ENCODE results near the gene PCSK6. TPM values are rescaled to one million over a fixed set of nuclear protein-coding genes. Genes with fewer than 3 reads are reported as not detected.
"Not testable (repeated sequence)": the region's sequence is repeated elsewhere in the genome, so short reads cannot be mapped to it uniquely, and the experiment has no call there.

PCSK6 gene
- total RNA-seq, 1 donor from 2014 or later: 15.0 TPM

DNA sequence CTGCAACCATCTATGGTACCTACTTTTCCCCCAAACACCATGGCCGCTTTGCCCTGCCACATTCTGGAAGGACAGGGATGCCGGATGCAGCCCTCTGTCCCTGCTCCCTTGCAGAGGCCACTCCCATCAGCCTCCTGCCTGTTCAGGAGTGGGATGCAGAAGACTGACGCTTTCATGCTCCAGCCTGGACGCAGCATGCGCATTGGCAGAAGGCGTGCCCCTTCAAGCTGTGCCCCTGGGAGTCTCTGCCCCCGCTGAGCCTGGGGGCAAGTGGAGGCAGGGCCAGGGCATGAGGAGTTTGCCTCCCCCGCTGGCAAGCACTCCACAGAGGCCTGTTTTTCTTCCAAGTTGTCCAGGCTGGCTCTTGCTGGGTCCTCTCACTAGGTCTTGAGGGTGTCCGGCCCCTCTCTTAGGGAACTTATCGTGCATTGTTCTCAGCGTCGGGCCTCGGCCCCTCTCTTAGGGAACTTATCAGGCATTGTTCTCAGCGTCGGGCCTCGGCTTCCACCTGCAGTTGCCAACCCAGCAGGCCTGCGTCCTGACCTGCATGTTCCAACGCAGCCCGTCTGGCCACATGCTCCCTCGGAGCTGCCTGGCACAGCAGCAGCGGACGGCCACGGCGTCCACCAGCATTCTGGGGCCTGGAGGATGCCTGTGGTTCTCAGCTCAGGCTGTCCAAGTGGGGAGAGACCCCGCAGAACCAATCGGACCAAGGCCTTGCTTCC, 179.9 kb downstream of the PCSK6 start:
- DNase-seq (ENCODE audit: low spot score): no peak

DNA sequence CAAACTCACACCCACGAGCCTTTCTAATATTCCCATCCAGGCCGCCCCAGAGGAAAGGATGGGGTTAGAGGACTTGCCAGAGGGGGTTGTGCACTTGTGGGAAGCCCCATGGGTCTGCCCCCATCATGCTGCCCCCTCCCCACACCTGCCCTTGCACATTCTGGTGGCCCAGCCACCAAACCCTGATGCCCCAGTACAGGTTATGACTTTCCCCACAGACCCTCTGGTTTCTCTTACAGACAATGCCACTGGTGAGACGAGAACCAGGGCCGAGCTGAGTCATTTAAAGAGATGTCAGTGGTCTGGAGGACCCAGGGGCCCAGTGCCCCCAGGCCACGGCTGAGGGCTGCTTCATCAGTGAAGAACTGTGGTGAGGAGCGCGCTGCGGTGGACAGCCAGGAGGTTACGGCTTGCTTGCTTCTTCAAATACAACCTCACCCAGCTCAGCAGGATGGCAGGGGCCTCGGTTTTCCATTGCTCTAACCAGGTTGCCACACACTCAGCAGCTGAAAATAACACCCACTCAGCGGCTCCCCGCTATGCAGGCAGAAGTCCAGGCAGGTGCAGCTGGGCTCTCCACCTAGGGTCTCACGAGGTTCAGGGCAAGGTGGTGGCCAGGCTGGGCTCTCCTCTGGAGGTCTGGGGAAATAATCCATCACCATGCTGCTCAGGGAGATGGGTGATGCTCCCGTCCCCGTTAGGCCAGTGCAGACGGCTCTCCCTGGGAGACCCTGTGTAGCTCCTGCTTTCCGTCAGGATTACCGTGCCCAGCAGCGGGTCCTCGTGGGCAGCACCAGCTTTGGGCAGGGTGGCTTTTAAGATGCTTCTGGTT, 180.7 kb downstream of the PCSK6 start:
- DNase-seq (ENCODE audit: low spot score): no peak

DNA sequence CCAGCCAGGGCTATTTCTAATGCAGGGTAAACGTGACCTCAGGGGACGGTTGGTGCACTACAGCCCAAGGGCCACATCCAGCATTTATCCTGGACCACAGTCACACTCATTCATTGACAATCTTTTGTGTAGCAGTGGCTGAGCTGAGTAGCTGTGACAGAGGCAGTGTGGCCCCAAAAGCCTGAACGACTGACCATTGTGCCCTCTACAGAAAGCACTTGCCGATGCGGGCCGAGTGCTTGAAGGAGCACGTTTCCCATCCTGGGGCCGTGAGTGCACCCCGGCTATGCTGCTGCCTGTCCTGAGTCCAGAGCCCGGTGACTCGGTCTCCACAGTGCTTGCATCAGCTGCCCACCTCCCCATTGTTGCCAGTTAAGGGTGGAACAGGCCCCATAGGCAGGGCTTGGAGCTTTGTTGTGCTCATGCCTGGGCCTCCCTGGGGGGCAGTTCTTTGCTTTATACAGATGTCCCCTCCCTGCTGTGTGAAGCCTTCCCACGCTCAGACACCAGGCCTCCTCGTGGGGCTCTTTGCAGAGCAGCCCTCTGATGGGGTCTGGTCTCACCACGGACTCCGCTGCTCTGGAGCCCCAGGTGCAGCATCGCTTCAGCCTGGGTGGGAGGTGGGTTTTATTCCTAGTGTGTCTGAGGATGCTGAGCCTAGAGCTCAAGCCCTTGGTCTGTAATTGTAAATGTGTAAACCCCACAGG, 181.5 kb downstream of the PCSK6 start:
- DNase-seq (ENCODE audit: low spot score): no peak

DNA sequence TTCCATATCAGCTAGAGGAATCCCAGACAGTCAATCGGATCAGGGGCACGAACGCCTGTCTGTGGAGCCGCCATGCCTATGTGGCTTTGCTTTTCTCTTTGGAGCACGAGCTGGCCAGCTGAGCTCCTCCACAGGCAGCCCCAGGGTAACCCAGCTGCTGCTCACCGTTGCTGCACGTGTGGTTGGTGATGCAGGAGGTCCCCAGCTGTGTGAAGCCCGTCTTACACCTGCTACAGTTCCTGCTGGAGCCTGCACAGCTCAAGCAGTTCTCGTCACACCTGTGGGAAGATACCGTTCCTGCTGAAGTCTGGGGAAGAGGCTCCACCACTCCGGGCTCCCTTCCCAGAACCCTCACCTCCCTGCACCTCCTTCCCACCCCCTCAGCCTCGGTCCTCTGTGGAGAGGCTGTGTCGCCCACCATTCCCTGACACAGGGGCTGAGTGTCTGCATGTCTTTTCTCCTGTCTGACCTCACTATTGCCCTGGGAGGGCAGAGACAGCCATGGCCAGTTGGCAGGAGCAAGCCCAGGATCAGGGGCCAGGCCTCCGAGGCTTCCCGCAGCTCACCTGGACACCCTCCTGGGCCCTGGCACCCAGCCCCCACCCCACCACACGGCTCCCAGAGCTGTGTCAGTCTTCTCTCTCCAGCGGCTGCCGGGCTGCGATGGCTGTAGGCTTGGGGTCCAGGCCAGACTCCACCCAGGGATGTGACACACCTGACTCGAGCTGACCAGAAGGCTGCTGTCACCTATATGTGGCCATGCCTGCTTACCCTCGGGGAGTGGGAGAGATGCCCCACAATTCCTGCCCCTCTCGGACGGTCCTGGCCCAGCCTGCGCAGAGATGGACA, 182.2 kb downstream of the PCSK6 start:
- DNase-seq (ENCODE audit: low spot score): no peak

DNA sequence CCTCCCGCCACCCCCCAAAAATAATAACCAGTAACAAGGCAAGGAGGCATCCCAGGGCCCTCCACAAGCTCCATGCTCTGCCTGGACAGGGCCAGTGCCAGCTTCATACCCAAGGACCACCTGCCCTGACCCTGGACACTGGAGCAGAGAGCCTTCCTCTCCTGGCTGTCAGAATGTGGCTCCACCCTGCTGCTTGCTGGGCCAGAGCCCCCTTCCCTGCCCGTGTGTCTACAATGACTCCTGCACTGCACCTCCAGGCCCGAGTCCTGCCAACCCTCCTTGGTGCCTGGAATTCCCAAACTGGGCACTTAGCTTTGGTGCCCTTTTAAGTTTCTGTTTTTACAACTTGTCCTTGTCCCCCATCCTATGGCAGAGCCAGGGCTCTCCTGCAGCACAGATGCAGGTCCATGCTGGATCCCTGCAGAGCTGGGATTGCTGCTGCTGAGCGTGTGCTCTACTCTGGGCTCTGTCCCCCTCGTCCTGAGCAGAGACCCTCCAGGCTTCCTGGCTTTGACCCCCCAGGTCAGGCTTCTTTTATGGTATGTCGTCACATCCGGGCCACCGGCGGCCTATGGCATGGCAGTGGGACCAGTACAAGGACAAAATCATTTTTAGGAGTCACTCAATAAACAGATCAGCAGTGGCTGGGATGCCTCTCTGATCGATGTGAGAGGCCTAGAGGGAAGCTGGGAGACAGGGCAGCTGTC, 183.0 kb downstream of the PCSK6 start:
- DNase-seq (ENCODE audit: low spot score): no peak

DNA sequence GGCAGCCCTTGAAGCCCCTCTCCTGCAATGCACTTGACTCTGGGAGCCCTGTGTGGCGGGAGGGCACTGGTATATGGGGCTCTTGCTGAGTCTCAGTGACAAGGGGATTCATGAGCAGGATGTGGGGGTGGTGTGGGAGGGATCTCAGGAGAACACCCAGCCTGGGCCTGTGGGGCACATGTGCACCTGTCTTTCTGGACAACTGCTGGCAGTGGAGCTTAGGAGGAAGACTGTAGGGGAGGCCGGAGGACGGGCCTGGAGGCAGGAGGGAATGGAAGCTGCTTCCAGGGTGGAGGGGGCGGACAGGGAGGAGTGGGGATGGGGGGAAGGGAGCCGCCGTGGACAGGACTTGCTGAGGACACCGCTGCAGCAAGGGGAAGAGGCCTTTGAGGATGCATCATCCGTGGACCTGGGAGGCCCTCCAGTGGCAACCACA, 183.7 kb downstream of the PCSK6 start:
- DNase-seq (ENCODE audit: low spot score): no peak

DNA sequence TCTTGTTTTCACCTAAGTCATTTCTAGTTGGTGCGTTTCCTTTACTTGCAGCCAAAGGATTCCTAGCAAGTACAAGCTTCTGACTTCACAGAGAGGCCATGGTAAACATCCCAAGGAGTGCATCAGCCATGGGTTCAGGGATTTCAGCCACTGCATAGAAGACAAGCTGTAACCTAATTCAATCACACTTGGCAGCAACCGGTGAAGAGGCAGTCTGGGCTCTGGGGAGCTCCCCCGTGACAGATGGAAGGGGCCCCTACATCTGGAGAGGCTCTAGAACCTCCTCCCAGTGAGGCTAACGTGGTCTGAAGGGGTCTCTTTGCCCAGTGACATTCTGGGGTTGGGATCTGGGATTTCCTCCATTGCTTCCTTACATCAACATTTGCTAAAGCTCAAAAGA, 186.1 kb downstream of the PCSK6 start:
- no peak for DNase-seq (ENCODE audit: low spot score)

DNA sequence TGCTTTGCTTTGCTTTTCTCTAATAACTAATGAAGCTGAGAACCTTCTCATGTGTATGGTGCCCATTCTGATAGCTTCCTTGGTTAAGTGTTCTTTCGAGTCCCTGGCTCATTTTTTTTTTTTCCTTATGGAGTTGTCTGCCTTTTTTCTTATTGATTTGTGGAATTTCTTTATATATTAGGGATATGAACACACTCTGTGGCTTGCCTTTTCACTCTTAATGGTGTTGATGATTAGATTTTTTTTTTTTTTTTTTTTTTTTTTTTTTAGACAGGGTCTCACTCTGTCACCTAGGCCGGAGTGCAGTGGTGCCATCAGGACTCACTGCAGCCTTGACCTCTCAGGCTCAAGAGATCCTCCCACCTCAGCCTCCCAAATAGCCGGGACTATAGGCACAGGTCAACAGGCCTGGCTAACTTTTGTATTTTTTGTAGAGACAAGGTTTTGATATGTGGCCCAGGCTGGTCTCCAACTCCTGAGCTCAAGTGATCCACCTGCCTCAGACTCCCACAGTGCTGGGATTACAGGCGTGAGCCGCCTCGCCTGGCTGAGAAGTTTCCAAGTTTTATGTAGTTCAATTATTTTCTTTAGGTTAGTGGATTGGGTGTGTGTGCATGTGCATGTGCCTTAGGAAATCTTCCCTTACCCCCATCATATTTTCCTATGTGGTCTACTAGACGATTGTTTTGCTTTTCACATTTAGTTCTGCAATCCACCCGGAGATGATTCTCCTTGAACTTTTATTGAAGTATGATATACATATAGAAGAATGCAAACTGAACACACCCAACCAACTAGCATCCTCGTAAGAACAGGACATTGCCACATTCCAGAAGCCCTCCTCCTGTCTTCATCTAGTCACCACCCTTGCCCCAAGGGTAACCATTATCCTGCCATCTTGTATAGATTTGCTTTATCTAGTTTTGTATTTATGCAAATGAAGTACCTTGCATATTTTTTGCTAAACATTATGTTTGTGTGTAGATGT, 192.8 kb downstream of the PCSK6 start:
- DNase-seq (ENCODE audit: low spot score): no peak

DNA sequence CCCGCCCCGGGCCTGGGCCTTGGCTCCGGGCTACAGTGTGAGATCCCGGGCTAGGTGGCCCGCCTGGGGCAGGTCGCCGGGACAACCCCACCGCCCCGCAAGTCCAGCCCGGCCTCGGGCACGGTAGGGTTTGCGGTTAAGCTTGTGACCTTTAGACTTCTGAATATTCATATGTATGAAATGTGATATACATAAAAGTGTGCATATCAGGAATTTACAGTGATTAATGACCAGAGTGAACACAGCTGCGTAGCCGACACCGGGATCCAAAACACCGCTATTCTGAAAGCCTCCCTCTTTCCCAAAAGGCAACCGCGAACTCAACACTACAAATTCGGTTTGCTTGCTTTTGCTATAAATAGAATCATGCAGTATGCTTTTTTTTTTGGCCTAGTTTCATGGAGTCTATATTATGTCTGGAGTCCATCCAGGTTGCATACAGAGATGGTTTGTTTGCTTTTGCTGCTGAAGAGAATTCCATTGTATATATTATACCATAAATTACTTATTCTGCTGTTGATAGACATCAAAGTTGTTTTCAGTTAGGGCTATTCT, 193.8 kb downstream of the PCSK6 start:
- DNase-seq (ENCODE audit: low spot score): no peak

DNA sequence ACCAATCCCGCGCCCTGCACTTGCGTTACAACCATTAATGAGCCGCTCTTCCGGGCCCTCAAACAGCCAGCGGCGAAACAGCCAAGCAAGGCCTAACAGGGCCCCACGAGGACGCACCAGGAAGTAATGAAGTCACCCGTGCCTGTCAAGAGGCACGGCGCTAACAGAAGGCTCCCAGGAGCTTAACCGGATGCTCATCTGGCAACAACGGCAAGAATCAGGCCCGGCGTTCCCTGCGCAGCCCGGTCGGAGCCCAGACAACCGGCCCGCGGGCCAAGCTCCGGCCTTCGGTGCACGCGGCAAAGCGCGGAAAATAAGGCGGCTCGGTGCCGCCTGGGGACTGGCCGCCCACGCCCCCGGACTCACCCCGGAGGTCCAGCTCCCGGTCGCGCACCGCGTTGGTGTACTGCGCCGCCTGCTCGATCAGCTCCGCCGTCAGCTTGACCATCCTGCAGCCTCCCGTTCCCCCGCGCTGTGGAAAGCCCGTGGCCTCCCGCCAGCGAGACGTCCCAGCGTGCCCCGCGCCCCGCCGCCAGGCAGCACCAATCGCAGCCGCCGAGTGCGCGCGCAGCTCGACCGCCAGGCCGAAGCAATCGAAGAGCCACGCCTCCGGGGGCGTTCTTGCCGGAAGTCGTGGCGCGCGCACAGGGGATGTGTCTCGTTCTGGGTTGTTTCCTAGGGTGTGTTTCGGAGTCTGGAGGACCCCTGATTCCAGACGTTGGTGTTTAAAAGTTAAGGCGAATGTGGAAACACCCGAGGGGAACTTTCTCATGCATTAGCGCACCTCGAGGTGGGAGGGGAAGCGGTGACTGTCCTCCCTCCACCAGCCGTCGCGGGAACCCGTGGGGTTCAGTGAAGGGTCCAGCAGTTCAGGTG, 194.5 kb downstream of the PCSK6 start, which contains the start of gene SNRPA1:
Gene SNRPA1, minus strand, starts transcription at position 518 of the 876 bp plus-strand sequence. Its CDS starts 70 bp downstream, at position 448.
- peak; percentile 97 for DNase-seq (ENCODE audit: low spot score)

DNA sequence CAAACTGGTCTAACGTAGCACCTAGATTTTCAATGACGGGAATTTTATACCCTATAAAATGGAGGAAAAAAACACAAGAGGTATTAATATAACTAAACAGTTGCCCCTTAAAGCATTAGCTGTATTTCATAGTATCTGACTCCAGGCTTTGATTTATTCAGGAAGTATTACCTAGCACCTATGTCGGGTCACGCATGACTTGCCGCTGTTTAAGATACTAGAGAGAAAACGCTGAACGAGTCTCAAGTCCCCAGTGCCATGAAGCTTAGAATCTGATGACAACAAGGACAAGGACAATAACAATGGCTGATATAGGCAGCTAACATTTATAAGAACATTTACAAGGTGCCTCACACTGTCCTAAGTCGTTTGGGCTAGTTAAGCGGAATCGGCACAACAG, 196.4 kb downstream of the PCSK6 start:
- no peak for DNase-seq (ENCODE audit: low spot score)

DNA sequence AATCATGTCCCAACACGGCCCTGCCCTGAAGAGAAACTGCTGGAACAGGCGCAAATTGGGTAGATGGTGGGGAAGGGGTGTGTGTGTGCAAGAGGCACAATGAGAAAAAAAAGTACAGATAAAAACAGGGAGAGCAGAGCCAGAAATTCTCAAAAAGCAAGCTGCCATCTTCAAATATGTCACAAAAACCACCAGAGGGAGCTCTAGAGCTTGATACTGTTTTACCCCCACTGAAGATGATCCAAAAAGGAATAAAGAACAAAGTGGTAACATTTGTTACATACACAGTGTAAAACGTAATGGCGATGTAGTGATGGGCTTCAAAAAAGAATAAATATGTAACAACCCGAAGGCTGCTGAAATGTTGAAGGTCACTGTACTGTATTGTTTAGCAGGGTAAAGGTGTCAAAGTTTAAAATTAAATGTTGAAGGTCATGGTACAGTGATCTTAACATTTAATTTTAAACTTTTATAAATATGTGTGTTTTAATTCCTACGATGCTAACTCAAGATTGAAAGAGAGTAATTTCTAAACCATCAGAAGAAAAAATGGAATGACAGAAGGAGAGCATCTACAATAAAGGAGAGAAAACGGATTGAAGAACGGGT, 200.5 kb downstream of the PCSK6 start:
- DNase-seq (ENCODE audit: low spot score): no peak

DNA sequence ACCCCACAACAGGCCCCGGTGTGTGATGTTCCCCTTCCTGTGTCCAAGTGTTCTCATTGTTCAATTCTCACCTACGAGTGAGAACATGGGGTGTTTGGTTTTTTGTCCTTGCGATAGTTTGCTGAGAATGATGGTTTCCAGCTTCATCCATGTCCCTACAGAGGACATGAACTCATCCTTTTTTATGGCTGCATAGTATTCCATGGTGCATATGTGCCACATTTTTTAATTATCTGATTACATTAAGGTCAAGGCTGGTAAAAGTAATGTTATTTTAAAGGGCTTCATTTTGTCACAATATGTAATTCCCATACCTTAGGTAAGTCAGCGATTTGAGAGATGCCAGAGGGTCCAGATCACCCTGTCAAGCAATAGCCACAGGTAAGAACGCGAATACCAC, 202.2 kb downstream of the PCSK6 start:
- DNase-seq (ENCODE audit: low spot score): not testable (repeated sequence)

DNA sequence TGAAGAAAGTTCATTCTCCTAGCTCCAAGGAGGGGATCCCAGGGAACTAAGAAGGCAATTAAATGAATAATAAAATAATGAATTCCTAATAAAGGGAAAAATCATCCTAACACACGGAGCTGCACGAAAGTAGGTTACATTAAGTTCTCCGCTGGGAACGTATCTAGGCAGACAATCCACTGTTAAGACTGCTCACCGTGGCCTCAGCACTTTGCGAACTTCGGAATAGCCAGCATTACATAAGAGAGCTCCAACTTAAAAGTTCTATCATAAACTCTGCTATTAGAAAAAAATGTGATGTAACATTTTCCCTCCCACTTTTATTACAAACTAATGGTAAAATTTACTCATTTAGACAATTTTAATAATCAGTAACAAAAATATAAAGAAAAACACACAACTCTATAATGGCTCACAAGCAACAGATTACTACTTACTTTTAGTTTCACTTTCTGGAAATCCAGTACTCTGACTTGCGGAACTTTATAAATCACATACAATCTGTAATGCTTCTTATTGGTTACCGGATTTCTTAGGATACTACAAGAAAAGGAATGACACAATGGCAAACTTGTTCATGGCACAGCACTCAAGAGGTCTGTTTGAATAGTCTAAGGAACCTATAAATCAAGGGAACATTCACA, 202.9 kb downstream of the PCSK6 start:
- no peak for DNase-seq (ENCODE audit: low spot score)

DNA sequence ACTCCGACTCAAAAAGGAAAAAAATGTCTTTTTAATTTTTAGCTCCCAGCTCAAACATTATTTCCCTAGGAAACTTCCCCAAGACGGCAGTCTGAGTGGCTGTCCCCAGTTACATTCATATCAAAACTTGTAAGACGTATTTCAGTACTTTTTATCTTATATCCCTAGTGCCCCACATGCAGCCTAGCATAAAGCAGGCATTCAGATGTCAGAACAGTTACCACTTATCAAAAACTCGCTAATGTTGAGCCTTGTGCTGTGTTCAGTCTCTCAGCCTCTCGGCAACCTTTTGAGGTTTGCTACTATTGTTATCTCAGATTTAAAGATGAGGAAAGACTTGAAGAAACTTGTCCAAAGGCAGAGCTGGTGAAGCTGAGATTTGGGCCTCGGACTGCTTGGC, 205.6 kb downstream of the PCSK6 start:
- DNase-seq (ENCODE audit: low spot score): no peak

DNA sequence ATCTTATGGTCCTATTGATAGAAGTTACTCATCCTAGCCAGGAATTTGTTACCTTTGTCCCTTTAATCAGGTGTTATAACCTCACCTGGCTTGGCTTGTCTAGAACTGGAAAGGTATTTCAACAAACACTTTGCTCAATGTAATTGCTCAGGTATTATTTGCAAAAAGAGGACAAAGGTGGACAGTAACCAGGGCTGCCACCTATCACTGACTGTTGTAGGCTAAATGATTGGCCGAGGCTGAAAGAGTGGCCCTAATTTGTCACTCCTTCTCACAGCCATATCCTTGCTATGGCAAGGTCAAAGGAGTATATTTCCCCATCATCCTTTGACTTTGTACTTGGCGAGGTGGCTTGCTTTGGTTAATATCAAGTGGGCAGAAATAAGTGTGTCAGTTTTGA, 209.5 kb downstream of the PCSK6 start:
- DNase-seq (ENCODE audit: low spot score): peak; percentile 53

DNA sequence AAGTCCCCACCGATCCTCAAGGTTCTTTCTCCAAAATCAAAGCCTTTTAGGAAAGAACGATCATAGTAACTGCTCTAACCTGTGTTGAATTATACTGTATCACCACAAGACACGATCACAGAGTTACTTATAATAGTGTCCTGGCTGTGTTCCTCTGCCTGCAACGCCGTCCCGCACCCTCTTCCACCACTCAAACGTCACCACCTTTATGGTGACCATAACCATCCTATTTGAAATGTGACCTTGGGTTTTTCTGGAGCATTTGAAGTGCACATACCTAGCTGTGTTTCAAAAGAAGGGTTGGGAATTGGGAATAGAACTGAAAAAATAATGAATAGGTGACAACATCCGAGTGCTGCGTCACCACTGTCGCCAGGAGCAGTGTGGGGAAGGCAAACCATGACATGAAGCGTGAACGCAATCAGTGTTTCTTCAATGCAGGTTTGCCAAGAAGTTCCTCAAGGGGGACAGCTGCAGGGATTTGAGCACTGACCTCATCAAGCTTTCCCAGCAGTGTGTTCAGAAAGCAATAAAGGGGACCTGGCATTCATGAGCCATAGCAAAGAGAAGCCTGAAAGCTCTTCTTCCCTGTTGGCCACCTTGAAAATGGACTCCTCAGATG, 211.5 kb downstream of the PCSK6 start:
- DNase-seq (ENCODE audit: low spot score): no peak

Measured in mucosa of gallbladder (tissue), 1 donor.